ENCODE measurements around the gene CTSK. TPM values are rescaled to one million over a fixed set of nuclear protein-coding genes. Genes with fewer than 3 reads are reported as not detected.

The CTSK gene
- total RNA-seq, 1 experiment from 2014 or later: 4.2 TPM

- Histone ChIP-seq H4K91ac (ENCODE audit: insufficient read length, low read depth, low read length) (no peak overlapping the region), H2BK15ac (ENCODE audit: low read depth, low read length) (no peak overlapping the region), H3K9ac (ENCODE audit: extremely low read depth, insufficient read length, low read length) (no peak overlapping the region), H2BK120ac (ENCODE audit: low read depth, low read length, poor library complexity, severe bottlenecking) (no peak overlapping the region), H3K27me3 (ENCODE audit: insufficient read depth, low read length) (peaks cover 2% of the 10 kb centered on the region; the same call in 1 of the 2 replicates), H2BK12ac (ENCODE audit: insufficient read length, low read depth, low read length) (no peak overlapping the region), H3K27ac (ENCODE audit: insufficient read length, low read depth, low read length) (no peak overlapping the region), H2BK5ac (ENCODE audit: insufficient read length, low read length) (no peak overlapping the region), H3K79me2 (ENCODE audit: insufficient read depth, low read length) (no peaks in the 10 kb centered on the region), H3K4ac (ENCODE audit: low read depth, low read length) (no peak overlapping the region), H3K4me2 (ENCODE audit: insufficient read depth, insufficient read length, low read length) (no peak overlapping the region), H4K5ac (ENCODE audit: insufficient read length, low read depth, low read length) (no peak overlapping the region), H4K8ac (replicated peaks; ENCODE audit: insufficient read length, low read depth, low read length) (no peak overlapping the region), H4K20me1 (ENCODE audit: control insufficient read depth, insufficient read depth, insufficient read length) (no peaks in the 10 kb centered on the region), H2AFZ (ENCODE audit: low read length) (no peak overlapping the region), H3K18ac (ENCODE audit: insufficient read length, low read depth, low read length) (no peak overlapping the region), H3K9me3 (ENCODE audit: control insufficient read depth, low read depth, low read length) (no peaks in the 10 kb centered on the region), H3T11ph (ENCODE audit: low read length) (no peak overlapping the region), H3K23me2 (ENCODE audit: insufficient read length, low read depth, low read length, poor library complexity, severe bottlenecking) (no peaks in the 10 kb centered on the region), H2AK5ac (ENCODE audit: insufficient read length, low read length) (no peak overlapping the region), H3K79me1 (ENCODE audit: insufficient read depth, low read depth, low read length, poor library complexity, severe bottlenecking) (no peaks in the 10 kb centered on the region), H3K23ac (ENCODE audit: insufficient read length, low read depth, low read length) (no peak overlapping the region), H3K56ac (ENCODE audit: insufficient read length, low read depth, low read length) (no peak overlapping the region), H3K4me1 (ENCODE audit: insufficient read depth, low read length) (no peaks in the 10 kb centered on the region), H3K14ac (ENCODE audit: insufficient read depth, low read length) (no peak overlapping the region), H2BK20ac (ENCODE audit: low read depth, low read length, poor library complexity, severe bottlenecking) (no peak overlapping the region)
- no CpG with 5 or more reads among the region's 8 CpGs for WGBS (ENCODE audit: extremely low coverage, insufficient read length, low lambda C conversion rate)
- TF ChIP-seq CTCF (conservative IDR thresholded peaks at IDR 0.05): no peak
- H3K4me1 Mint-ChIP-seq: no peaks in the 10 kb centered on the region
- H3K36me3 Mint-ChIP-seq (ENCODE audit: insufficient read depth in 1 of 3, low read depth in 3 of 3): no peaks in the 10 kb centered on the region
- peak overlapping the region in 1 of 3 experiments; percentile 80; a peak in 1 of 7 replicates for H3K27ac Mint-ChIP-seq
- no peaks in the 10 kb centered on the region for H3K9me3 Mint-ChIP-seq
- DNase-seq: no peak
- no peaks in the 10 kb centered on the region for H3K27me3 Mint-ChIP-seq (ENCODE audit: low read depth)
- no peak overlapping the region for H3K4me3 Mint-ChIP-seq
These were observed 58.2 kb downstream of the CTSK start for GRCh38 chr1:150749720-150750311.
